Stimulated activated CD8-positive, alpha-beta memory T cell treated with anti-CD3 and anti-CD28 coated beads, Interleukin-4, amount 100 ng/mL, for 24 hours (primary cell): ENCODE measurements around the gene FASTKD1.
"Not testable (repeated sequence)": the region's sequence is repeated elsewhere in the genome, so short reads cannot be mapped to it uniquely, and the experiment has no call there.

Experiments used
- DNase-seq: peaks from one replicate; pipeline ENCODE4 v3.0.0-alpha.2; 2020; ENCODE audit warnings: low read depth

Gene FASTKD1

GRCh38 chr2:169573160-169573973, at the start of gene FASTKD1:
FASTKD1 (minus strand) TSS chr2:169573865; CDS start chr2:169572029, 1,836 bp downstream.
- peak; percentile 83 for DNase-seq

- DNase-seq: no peak
Measured at GRCh38 chr2:169623235-169623634, 49.6 kb upstream of the FASTKD1 start.

- DNase-seq: no peak
Measured at GRCh38 chr2:169620509-169620908, 46.8 kb upstream of the FASTKD1 start.

GRCh38 chr2:169619946-169620345, 46.3 kb upstream of the FASTKD1 start:
- no peak for DNase-seq

GRCh38 chr2:169615982-169616381, 42.3 kb upstream of the FASTKD1 start:
- DNase-seq: not testable (repeated sequence)

- DNase-seq: no peak
Measured at GRCh38 chr2:169613876-169614275, 40.2 kb upstream of the FASTKD1 start.

GRCh38 chr2:169609264-169609663, 35.6 kb upstream of the FASTKD1 start:
- no peak for DNase-seq

- DNase-seq: no peak
Measured at GRCh38 chr2:169599568-169599967, 25.9 kb upstream of the FASTKD1 start.

GRCh38 chr2:169598982-169599381, 25.3 kb upstream of the FASTKD1 start:
- DNase-seq: no peak

GRCh38 chr2:169596546-169596945, 22.9 kb upstream of the FASTKD1 start:
- not testable (repeated sequence) for DNase-seq

- DNase-seq: no peak
Measured at GRCh38 chr2:169590804-169591203, 17.1 kb upstream of the FASTKD1 start.

- DNase-seq: no peak
Measured at GRCh38 chr2:169585673-169586072, 12.0 kb upstream of the FASTKD1 start.

GRCh38 chr2:169584005-169584877, 10.6 kb upstream of the FASTKD1 start, which contains the start of gene PPIG:
PPIG (plus strand) TSS chr2:169584351; CDS start chr2:169604042, 19,691 bp downstream.
- peak; percentile 76 for DNase-seq

- no peak for DNase-seq
Measured at GRCh38 chr2:169583518-169583917, 9.9 kb upstream of the FASTKD1 start.

- DNase-seq: not testable (repeated sequence)
Measured at GRCh38 chr2:169582552-169583266, 9.0 kb upstream of the FASTKD1 start.

GRCh38 chr2:169579044-169579443, 5.4 kb upstream of the FASTKD1 start:
- DNase-seq: no peak

- DNase-seq: not testable (repeated sequence)
Measured at GRCh38 chr2:169575264-169575663, 1.6 kb upstream of the FASTKD1 start.

- DNase-seq: not testable (repeated sequence)
Measured at GRCh38 chr2:169574539-169574938, 874 bp upstream of the FASTKD1 start.

- DNase-seq: no peak
Measured at GRCh38 chr2:169573974-169574299, 272 bp upstream of the FASTKD1 start.

GRCh38 chr2:169572821-169573159, 875 bp downstream of the FASTKD1 start:
- DNase-seq: no peak

- no peak for DNase-seq
Measured at GRCh38 chr2:169572189-169572588, 1.5 kb downstream of the FASTKD1 start.

GRCh38 chr2:169571571-169571970, 2.1 kb downstream of the FASTKD1 start:
- DNase-seq: no peak
